Stromal cell of bone marrow (primary cell): ENCODE data around the gene SOX10.
"Not testable (repeated sequence)": the region's sequence is repeated elsewhere in the genome, so short reads cannot be mapped to it uniquely, and the experiment has no call there.

ENCODE experiments used
- DNase-seq: peaks from one replicate; pipeline ENCODE4 v3.0.0-alpha.2; 2012; ENCODE audit warnings: low read depth

The SOX10 gene

GRCh38 chr22:37985751-37986281 lies 1.5 kb upstream of the SOX10 start:
- DNase-seq = no peak

DNA sequence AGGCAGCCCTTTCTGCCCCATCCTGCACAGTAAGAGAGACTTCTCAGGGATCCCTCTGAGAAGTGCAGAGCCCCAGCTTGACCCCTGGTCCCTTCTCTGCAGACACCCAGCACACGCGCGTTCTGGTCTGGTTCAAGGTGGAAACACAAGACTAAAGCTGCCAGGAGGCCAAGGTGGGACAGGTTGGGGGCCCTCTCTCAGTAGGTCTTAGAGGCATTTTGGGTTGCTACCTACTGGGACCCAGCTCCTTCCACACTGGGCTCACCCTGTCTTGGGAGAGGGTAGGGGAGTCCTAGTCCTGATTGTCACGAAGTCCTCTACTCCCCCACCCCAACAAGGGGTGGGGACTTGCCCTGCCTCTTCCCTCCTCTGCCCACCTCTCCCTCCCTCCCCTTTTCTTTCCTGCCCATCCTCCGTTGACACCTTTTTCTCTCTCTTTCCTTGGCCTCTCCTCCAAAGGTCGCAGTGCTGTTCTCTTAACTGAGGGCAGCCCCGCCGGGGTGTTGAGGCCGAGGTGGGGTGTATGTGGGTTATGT lies 763 bp upstream of the SOX10 start:
- no peak for DNase-seq

GRCh38 chr22:37982938-37983859 lies 1.2 kb downstream of the SOX10 start:
- no peak for DNase-seq

GRCh38 chr22:37982151-37982785 lies 2.1 kb downstream of the SOX10 start:
- DNase-seq = no peak

DNA sequence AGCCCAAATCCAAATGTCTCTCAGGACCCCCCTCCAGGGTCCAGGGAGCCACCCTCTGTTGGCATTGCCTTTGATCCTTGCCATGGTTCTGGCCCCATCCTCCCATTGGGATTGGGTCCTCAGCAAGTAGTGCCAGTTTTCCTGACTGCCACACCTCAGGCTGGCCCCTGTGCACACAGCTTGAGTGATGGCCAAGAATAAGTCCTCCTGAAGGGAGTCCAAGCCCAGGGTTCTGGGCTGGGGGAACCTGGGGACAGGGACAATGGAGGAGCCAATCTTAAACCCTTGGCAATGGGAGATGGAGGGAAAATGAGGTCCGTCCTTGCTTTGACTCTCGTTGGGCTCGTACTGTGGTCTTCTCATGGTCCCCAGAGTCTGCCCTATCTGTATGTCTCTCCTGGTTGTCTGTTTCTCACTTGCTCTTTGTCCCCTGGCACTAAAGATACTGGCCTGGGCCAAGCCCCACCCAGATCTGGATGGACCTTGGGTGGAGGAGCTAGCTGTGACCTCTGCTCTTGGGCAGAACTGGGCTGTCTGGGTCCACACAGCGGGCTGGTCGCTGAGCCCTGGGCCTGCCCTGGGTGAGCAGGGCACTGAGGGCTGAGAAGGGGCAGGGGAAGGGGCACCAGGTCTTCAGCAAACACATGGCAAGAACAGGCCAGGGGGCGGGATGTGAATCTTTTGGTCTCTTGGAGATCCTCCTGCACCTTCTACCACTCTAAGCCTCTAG lies 2.9 kb downstream of the SOX10 start:
- no peak for DNase-seq

DNA sequence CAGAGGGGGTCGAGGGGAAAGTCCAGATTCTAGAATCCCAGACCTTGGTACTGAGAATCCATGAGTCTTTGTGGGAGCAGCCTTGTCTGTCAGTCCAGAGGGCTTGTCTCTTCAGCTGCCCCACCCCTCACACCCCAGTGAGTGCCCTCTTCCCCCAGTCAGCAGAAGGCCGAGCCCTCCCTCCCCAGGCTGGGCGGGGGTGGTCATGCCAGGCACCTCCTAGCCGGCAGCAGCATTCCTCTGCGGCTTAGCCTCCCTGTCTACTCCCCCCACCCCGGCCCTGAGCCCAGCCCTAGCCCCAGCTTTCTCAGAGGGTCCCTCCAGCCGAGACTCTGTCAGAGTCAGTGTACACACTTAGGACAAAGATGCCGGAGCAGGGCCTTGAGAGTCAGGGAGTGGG lies 4.6 kb downstream of the SOX10 start:
- DNase-seq = no peak

DNA sequence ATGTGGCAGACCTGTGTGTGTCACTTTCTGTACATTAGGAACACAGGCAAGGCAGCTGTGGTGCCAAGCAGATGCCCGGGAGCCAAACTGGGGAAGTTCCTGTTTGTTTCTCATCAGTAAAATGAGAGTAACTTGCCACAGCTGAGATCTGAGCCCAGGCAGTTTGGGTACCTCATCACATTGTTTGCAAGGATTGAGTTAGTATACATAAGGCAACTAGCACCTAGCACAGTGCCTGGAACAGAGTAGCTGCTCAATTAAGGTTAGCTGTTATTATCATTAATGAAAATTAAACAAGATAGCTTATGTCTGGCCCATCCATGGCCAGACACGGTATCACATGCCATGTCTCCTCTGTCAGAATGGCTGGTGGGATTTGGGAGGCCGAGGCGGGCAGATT lies 7.8 kb downstream of the SOX10 start:
- no peak for DNase-seq

DNA sequence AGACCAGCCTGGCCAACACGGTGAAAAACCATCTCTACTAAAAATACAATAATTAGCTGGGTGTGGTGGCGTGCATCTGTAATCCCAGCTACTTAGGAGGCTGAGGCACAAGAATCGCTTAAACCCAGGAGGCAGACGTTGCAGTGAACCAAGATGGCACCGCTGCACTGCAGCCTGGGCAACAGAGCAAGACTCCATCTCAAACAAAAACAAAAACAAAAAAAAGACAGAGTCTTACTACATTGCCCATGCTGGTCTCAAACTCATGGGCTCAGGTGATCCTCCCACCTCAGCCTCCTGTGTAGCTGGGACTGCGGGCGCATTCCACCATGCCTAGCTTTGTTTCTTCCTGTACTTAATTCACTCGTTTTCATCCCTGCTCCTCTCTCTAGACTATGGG lies 8.3 kb downstream of the SOX10 start:
- not testable (repeated sequence) for DNase-seq

DNA sequence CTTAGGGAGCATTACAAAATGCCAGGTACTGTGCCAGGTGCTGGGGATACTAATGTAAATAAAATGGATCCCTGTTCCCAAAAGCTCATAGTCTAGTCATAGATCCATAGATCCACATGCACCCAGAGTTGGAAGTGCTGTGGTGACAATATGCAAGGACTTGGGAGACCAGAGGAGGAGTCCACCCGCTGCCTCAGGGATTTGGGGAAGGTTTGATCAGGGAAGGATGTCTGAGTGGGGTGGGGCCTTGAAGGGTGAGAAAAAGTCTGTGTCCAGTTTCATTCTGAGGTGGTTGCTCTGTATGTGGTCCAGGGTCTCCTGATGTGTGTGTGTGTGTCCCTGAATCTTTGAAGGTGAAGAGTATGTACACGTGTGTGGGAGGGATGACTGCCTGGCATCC lies 9.2 kb downstream of the SOX10 start:
- no peak for DNase-seq

GRCh38 chr22:37973271-37974170 lies 10.8 kb downstream of the SOX10 start:
- no peak for DNase-seq

DNA sequence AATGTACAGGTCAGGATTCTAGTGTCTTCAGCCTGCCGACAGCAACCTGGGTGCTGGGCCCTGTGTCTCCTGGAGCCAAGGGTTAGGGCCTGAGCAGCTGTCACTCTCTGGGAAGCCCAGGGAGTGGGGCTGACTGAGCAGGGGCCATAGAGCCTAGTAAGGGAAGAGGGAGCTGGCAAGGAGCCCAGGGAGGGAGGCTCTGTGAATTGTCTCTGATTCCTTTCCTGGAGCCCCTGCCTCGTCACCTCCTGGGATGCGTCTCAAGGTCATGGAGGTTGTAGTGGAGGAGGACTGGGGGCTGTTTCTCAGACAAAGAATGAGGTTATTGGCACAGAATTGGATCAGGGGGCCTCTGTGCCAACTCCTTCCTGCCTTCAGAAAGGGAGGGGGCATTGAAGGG lies 11.8 kb downstream of the SOX10 start:
- DNase-seq = no peak

- DNase-seq = no peak
Measured at GRCh38 chr22:37971475-37972434, 12.6 kb downstream of the SOX10 start.

DNA sequence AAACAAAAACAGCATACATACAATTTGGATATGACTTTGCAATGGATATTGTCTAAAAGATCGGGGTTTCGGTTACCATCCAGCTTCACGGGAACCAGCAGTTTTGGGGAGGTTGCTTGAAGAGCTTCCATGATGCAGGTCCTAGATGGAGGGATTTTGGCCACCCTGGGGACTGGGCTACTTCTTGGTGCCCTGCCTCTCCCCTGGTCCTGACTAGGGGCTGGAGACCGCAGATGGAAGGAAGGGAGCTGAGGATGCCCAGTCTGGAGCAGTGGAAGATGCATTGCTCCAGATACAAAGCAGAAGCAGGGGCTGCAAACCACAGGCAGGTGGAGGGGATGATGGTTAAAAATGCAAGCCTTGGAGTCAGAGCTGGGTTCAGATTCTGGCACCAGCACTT lies 13.5 kb downstream of the SOX10 start:
- no peak for DNase-seq

DNA sequence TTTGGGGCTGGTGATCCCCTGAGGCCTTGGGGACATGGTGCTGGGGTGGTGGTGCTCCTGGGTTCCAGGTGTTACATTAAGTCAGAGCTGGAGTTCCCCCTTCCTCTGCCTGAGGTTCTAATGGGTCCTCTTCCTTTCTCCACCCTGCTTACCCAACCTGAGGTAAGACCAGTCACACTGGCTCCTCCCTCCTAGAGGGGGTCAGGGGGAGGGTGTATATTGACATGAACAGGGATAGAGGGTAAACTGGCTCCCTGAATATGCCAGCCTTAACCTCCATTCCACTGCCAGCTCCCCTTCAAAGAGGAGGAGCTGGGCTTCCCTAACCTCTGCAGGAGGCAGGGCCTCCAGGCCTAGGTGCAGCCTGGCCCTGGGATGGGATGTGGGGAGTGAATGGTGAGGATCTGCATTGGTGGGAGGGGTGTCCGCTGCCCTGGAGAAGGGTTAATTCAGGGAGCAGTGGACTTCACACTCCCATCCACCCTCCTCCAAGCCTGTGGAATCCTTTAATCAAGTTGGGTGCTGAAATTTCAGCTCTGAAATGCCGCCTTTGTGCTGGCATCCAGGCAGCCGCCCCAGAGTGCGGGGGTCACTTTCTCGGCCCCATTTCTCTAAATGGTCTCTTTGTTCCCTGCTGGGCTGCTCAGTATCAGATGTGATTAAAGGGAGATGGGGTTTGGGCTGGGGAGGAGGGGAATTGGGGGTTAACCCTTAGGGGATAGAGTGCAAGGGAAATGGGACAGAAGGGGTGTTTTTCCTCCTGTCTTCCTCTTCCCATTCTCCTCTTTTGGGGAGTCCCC lies 15.7 kb downstream of the SOX10 start:
- no peak for DNase-seq

- DNase-seq = no peak
Measured at GRCh38 chr22:37967637-37968451, 16.5 kb downstream of the SOX10 start.

GRCh38 chr22:37967147-37967546 lies 17.2 kb downstream of the SOX10 start:
- no peak for DNase-seq

GRCh38 chr22:37965940-37966664 lies 18.3 kb downstream of the SOX10 start:
- no peak for DNase-seq

GRCh38 chr22:37961062-37961461 lies 23.3 kb downstream of the SOX10 start:
- DNase-seq = no peak
